ENCODE results near the gene MRPL21.
"Not testable (repeated sequence)": the region's sequence is repeated elsewhere in the genome, so short reads cannot be mapped to it uniquely, and the experiment has no call there.

Gene MRPL21

DNA sequence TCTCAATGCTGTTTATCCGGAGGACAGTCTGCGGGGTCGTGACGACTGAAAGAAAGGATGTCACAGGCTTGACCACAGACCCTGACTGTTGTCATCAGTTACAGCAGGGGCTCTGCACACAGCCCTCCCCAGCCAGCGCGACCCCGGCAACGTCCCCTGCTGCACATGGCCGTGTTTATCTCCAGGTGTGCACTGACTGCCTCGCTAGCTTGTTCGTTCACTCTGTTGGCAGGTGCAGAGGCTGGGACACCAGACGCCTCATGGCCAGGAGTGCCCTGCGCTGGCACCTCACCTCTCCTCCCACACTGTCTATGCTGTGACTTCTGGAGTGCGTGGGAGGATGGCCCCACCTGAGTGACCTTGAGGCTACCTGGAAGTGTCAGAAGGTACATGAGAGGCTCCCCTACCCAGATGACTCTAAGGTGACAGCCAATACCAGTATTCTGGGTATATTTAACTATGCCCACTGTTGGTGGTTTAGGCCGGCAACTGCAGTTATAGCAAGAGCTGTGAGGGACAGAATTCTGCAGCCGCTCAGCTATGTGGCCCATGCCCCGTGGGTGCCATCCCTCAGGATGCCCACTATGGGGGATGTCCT is 12.2 kb downstream of the MRPL21 start:
- Histone ChIP-seq H3K27me3 (ENCODE audit: control insufficient read depth, low read length) (no peaks in the 10 kb centered on the region), H3K4me2 (ENCODE audit: low read length) (no peak overlapping the region), H3K9me3 (ENCODE audit: control insufficient read depth, insufficient read depth, low read length) (no peaks in the 10 kb centered on the region), H3K27ac (ENCODE audit: low read depth, low read length) (no peak overlapping the region), H3K9me2 (replicated peaks; ENCODE audit: control insufficient read depth, low read length) (no peaks in the 10 kb centered on the region), H3K4me1 (ENCODE audit: control insufficient read depth, low read length) (no peaks in the 10 kb centered on the region), H4K20me1 (ENCODE audit: control insufficient read depth, insufficient read depth, low read depth, low read length) (no peaks in the 10 kb centered on the region), H3K36me3 (ENCODE audit: control insufficient read depth, low read length) (peaks cover 51% of the 10 kb centered on the region), H3K79me2 (ENCODE audit: control insufficient read depth, low read length) (no peaks in the 10 kb centered on the region), H3F3A (ENCODE audit: control insufficient read depth, insufficient read depth) (no peaks in the 10 kb centered on the region), H3K4me3 (ENCODE audit: low read length) (no peak overlapping the region)
- TF ChIP-seq, protein P1, sequence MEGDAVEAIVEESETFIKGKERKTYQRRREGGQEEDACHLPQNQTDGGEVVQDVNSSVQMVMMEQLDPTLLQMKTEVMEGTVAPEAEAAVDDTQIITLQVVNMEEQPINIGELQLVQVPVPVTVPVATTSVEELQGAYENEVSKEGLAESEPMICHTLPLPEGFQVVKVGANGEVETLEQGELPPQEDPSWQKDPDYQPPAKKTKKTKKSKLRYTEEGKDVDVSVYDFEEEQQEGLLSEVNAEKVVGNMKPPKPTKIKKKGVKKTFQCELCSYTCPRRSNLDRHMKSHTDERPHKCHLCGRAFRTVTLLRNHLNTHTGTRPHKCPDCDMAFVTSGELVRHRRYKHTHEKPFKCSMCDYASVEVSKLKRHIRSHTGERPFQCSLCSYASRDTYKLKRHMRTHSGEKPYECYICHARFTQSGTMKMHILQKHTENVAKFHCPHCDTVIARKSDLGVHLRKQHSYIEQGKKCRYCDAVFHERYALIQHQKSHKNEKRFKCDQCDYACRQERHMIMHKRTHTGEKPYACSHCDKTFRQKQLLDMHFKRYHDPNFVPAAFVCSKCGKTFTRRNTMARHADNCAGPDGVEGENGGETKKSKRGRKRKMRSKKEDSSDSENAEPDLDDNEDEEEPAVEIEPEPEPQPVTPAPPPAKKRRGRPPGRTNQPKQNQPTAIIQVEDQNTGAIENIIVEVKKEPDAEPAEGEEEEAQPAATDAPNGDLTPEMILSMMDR (IDR thresholded peaks at IDR 0.05; ENCODE audit: low read depth, low read length, poor library complexity, severe bottlenecking), result no peak
- no peak for TF ChIP-seq EZH2phosphoT487 (IDR thresholded peaks at IDR 0.05; ENCODE audit: borderline replicate concordance, low read length)

DNA sequence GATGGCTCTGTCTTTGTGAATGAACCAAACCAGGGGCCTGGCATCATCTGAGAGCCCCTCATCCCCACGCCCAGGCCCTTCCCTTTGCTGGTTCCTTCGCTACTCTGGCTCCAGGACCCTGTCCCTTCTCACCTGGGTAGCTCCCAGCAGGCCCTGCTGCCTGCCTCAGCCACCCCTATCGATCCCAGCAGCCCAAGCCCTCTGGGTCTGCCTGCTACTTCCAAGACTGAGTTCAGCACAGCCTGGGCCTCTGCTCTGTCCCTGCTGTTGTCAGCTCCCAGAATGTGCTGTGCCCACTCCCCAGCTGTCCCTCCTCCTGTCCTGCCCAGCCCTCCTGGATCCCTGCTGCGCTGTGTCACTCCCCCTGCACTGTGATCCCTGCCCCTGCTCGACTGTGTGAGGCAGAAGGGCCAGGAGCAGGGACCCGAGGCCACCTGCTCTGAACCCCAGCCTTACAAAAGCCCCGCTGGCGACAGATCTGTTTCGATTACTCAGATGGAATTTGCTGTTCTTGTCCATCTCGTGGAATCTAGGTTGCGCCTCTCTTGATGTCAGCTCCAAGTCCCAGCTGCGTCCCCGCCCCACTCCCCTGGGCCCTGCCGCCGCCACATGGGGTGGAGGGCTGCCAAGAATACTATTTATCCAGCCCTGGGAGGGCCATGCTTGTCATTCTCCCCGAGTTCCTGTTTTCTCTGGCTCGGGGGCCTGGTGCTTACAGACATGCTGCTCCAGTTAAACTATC is 13.0 kb downstream of the MRPL21 start:
- H3K27ac ChIP-seq (ENCODE audit: low read depth, low read length), result no peak overlapping the region
- no peaks in the 10 kb centered on the region for H3K9me2 ChIP-seq (replicated peaks; ENCODE audit: control insufficient read depth, low read length)
- H3K4me1 ChIP-seq (ENCODE audit: control insufficient read depth, low read length), result no peaks in the 10 kb centered on the region
- no peak overlapping the region for H3K4me3 ChIP-seq (ENCODE audit: low read length)
- H3K9me3 ChIP-seq (ENCODE audit: control insufficient read depth, insufficient read depth, low read length), result no peaks in the 10 kb centered on the region
- peaks cover 43% of the 10 kb centered on the region for H3K36me3 ChIP-seq (ENCODE audit: control insufficient read depth, low read length)
- H3K4me2 ChIP-seq (ENCODE audit: low read length), result no peak overlapping the region
- H4K20me1 ChIP-seq (ENCODE audit: control insufficient read depth, insufficient read depth, low read depth, low read length), result no peaks in the 10 kb centered on the region
- no peaks in the 10 kb centered on the region for H3K27me3 ChIP-seq (ENCODE audit: control insufficient read depth, low read length)
- no peak for TF ChIP-seq EZH2phosphoT487 (IDR thresholded peaks at IDR 0.05; ENCODE audit: borderline replicate concordance, low read length)
- TF ChIP-seq, protein P1 (IDR thresholded peaks at IDR 0.05; ENCODE audit: low read depth, low read length, poor library complexity, severe bottlenecking), result no peak
- no peaks in the 10 kb centered on the region for H3K79me2 ChIP-seq (ENCODE audit: control insufficient read depth, low read length)
- no peaks in the 10 kb centered on the region for H3F3A ChIP-seq (ENCODE audit: control insufficient read depth, insufficient read depth)

DNA sequence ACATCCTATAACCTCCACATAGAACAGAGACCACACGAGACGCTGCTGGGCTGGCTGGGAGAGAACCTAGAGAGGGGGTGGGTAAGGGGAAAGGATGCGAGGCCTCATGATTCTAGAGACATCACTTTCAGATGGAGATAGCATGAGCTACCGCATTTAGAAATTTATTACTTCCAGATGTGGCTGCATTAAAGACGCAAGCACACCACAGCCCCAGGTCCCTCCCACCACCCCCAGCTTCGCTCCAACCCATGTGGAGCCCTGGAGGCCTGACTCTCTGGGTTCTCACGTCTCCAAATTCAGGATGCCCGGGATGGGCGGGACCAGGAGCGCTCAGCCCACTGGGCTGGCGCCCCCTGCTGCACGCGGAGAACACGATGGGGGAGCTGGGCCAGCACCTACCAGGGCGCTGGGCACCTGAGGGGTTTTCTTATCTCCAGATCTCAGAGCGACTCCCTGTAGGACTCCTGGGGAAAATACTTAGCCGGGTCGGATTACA is 13.6 kb downstream of the MRPL21 start:
- no peak overlapping the region for H3K27ac ChIP-seq (ENCODE audit: low read depth, low read length)

DNA sequence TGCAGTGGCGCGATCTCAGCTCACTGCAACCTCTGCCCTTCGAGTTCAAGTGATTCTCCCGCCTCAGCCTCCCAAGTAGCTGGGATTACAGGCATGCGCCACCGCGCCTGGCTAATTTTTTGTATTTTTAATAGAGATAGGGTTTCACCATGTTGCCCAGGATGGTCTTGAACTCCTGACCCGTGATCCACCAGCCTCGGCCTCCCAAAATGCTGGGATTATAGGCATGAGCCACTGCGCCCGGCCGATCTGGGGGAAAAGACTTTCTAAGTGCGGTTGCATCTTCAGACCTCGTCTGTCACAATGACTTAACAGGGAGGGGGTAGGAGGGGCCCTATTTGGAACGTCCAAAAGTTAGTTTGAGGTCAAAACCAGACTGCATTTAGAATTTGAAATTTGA is 18.8 kb downstream of the MRPL21 start:
- H3K4me2 ChIP-seq (ENCODE audit: low read length); H3F3A ChIP-seq (ENCODE audit: control insufficient read depth, insufficient read depth); H3K4me1 ChIP-seq (ENCODE audit: control insufficient read depth, low read length); H3K27me3 ChIP-seq (ENCODE audit: control insufficient read depth, low read length); H3K9me3 ChIP-seq (ENCODE audit: control insufficient read depth, insufficient read depth, low read length); H3K4me3 ChIP-seq (ENCODE audit: low read length); H3K27ac ChIP-seq (ENCODE audit: low read depth, low read length); H3K36me3 ChIP-seq (ENCODE audit: control insufficient read depth, low read length); H4K20me1 ChIP-seq (ENCODE audit: control insufficient read depth, insufficient read depth, low read depth, low read length); H3K9me2 ChIP-seq (replicated peaks; ENCODE audit: control insufficient read depth, low read length); H3K79me2 ChIP-seq (ENCODE audit: control insufficient read depth, low read length): not testable (repeated sequence)

More for the DNA sequence above, 13.6 kb downstream of the MRPL21 start:
- TF ChIP-seq, protein P1 (IDR thresholded peaks at IDR 0.05; ENCODE audit: low read depth, low read length, poor library complexity, severe bottlenecking), result peak; percentile 42
- no peak for TF ChIP-seq EZH2phosphoT487 (IDR thresholded peaks at IDR 0.05; ENCODE audit: borderline replicate concordance, low read length)
- no peak overlapping the region for H3K4me3 ChIP-seq (ENCODE audit: low read length)
- no peaks in the 10 kb centered on the region for H3K4me1 ChIP-seq (ENCODE audit: control insufficient read depth, low read length)
- no peaks in the 10 kb centered on the region for H3F3A ChIP-seq (ENCODE audit: control insufficient read depth, insufficient read depth)
- no peak overlapping the region for H3K4me2 ChIP-seq (ENCODE audit: low read length)
- H3K27me3 ChIP-seq (ENCODE audit: control insufficient read depth, low read length), result no peaks in the 10 kb centered on the region
- H3K79me2 ChIP-seq (ENCODE audit: control insufficient read depth, low read length), result no peaks in the 10 kb centered on the region
- H3K36me3 ChIP-seq (ENCODE audit: control insufficient read depth, low read length), result peaks cover 41% of the 10 kb centered on the region
- H4K20me1 ChIP-seq (ENCODE audit: control insufficient read depth, insufficient read depth, low read depth, low read length), result no peaks in the 10 kb centered on the region
- H3K9me3 ChIP-seq (ENCODE audit: control insufficient read depth, insufficient read depth, low read length), result no peaks in the 10 kb centered on the region
- H3K9me2 ChIP-seq (replicated peaks; ENCODE audit: control insufficient read depth, low read length), result no peaks in the 10 kb centered on the region

Data from DOHH2 (cell line).